HG03060 (cell line): ENCODE data around the gene POLD2.

Experiments
- ATAC-seq: cut with Tn5 transposase; IDR thresholded peaks from one replicate; pipeline ENCODE4 v1.9.1; 2021; ENCODE audit warnings: low read depth, moderate number of reproducible peaks; ENCODE audit not compliant: unreplicated experiment

Gene POLD2

DNA sequence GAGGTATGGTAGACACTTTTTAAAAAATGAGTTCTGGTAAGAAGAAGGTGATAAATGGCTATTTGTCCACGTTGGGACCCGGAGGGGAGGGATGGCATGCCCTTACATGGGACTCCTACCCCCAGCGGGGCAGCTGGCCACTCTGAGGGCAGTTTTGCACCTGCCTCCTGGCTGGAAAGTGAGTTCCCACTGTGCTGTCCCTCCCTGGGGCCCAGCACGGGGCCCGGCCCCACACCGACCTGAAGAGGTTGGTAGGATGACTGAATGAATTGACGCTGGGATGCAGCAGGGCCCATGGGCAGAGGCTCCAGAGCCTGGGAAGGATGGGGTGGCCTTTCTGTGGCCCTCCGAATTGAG lies 19.8 kb downstream of the POLD2 start:
- no peak for ATAC-seq

DNA sequence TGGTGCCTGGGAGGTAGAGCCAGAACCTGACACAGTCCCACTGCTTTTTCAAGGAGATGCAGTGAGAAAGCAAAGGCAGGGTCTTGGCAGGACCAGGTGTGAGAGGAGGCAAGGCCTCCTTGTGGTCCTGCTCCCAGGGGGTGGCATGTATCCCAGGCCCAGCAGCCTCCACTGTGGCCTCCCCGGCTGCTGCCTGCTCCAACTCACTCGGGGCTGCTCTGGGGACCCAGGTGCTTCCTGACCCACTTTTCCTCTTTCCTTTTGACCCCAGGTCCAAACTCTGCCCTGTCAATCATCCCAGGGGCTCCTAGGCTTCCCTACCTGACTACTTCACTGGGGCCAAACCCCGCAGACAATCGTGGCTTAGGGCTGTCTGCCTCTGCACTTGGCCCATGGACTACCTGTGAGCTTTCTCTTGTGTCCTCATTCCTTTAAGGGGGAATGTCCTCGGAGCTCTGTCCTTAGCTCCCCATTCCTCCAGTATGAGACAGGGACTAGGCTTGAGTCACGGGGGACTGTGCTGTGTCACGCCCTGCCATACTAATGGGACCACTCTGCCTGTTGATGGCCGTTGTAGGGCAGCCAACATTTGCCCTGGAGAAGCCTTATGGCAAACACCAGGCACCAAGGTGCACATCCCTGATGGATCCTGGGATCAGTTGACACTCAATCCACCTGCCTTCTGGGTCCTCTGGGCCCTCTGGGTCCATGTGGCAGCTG lies 20.3 kb downstream of the POLD2 start:
- ATAC-seq = no peak

DNA sequence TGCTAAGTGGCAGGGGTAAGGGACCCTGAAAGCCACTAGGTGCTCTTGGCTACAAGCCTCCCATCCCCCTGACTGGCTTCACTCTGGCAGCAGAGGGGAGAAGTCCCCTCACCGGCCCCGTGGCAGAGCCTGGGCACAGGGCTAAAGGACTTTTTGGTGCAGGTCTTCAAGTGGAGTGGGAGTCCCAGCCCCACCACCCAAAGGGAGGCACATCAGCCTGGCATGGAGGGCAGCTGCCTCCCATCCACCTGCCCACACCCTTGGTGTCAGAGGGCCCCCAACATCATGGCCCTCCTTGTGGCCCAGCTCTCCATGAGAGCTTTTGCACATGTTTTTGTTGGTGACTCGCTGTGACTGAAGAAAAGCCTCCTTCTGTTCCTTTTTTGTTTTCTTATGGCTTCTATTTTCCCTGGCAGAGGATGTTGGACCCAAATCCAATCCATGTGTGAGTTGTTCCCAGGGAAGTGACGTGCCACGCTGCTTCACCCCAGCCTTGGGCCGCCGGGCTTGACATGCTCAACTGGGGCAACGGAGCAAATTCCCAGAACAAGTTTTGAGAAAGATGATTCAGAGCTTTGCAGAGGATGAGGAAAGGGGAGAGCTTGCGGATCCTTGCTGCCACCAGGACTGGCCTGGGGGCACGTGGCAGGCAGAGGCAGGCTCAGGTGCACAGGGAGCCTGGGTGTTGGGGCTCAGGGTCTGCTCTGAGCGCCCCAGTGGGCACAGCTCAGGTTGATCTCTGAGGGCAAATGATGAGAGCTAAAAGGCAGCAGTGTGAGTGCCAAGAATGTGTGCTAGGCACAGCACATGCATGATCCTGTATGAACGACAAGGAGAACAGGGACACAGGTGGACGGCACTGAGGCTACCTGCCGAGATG lies 21.1 kb downstream of the POLD2 start:
- no peak for ATAC-seq

DNA sequence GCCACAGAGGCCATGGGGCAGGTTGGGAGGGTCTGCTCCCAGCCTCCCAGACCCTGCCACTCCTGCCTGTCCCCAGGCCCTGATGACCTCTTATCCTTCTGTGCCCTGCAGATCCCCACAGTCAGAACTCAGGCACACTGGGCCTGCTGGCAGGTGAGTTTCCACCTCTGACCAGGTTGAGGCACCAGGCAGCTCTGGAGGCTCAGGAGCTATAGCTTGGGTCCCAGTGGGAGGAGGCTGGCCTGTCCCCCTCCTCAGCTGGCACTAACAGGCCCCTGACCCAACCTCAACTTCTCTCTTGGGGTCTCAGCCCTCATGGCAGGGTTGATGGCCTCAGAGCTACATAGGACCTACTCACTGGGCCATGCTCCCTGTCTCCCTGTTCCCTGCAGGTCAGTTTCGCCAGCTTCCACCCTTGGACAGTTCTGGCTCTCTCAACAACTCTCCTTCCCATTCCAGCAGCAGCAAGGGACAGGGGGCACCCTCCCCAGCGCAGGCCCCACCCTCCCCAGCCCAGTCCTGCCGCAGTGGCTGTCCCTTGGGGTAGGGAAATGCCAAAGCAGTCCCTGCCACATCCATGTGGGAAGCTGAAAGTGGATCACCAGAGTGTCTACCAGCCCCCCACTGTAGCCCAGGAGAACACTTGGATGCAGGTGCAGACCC lies 21.9 kb downstream of the POLD2 start:
- no peak for ATAC-seq

DNA sequence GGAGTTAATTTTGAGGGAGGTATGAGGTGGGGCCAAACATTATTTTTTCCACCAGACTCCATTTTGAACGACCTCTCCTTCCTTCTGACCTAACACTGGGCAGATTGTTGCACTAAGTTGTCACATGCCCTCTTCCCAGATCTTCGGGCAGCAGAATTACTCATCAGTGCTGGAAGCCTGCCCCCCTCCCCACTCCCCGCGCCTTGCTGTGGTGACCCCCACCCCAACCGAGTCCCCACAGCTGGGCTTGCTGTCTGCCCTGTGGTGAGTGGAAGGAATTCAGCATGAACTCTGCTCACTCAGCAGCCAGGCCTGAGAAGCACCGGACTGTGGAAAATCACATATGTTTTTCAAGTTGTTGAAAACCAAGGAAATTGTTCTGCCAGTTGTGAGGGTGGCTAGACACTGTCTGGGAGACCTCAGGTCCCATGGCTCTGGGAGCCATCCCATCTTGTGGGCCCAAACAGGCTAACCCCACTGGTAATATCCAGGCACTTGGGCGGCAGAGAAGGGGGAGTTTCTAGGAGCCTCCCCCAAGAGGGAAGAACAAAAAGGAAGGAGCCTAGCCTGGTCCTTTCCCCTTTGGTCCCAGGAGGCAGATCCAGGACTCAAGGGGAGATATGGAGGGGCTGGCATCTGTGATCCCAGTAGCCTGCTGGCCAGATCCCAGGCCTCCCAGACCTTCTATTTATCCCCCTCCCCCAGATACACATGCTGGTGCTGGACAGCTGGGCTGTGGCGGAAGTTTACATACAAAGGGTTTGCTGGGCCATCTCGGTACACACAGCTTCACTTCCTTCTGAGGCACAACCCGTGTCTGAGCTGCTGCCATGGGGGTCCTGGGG lies 22.7 kb downstream of the POLD2 start:
- no peak for ATAC-seq

DNA sequence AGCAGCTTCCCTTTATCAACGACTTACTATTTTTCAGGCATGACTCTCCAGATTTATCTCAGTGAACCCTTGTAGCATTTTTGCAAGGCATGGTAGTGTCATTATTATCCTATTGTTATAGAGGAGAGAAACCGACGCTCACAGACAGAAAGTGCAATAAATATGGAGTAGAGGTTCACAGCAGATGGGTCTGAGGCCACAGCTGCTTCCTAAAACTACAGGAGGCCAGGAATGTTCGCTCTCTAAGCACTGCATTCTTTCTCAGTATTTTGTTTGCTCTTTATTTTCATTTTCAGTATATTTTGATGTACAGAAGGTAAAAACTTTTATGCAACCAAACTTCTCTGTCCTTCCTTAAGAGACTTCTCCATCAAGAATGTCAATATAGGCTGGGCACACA lies 23.7 kb downstream of the POLD2 start:
- ATAC-seq = no peak

DNA sequence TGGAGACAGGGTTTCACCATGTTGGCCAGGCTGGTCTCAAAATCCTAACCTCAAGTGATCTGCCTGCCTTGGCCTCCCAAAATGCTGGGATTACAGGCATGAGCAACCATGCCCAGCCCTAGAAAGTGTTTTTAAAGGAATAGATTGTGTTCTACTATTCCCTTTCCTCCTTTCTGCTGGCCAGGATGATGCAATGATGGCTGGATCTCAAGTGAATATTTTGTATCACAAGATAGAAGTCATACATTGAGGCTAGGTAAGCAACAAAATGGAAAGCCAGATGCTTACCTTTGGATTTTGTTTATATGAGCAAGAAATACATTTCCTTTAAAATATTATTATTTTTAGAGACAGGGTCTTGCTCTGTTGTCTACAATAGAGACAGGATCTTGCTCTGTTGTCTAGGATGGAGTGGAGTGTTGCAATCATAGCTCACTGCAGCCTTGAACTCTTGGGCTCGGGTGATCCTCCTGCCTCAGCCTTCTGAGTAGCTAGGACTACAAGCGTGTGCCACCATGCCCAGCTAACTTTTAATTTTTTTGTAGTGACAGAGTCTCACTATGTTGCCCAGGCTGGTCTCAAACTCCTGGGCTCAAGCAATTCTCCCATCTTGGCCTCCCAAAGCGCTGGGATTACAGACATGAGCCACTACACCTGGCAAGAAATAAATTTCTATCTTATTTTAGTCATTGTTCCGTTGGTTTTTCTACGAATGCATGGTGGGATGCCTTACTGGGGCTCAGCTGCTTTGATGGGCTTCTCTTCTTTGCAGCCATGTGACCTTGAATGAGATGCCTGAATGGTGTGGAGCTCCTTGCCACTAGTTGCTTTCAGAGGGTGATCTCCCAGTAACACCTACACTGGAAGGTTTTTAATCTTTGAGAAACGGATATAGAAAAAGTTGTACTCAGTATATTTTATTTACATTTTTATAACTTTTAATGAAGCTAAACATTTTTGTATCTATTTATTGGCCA lies 25.0 kb downstream of the POLD2 start:
- ATAC-seq = no peak

DNA sequence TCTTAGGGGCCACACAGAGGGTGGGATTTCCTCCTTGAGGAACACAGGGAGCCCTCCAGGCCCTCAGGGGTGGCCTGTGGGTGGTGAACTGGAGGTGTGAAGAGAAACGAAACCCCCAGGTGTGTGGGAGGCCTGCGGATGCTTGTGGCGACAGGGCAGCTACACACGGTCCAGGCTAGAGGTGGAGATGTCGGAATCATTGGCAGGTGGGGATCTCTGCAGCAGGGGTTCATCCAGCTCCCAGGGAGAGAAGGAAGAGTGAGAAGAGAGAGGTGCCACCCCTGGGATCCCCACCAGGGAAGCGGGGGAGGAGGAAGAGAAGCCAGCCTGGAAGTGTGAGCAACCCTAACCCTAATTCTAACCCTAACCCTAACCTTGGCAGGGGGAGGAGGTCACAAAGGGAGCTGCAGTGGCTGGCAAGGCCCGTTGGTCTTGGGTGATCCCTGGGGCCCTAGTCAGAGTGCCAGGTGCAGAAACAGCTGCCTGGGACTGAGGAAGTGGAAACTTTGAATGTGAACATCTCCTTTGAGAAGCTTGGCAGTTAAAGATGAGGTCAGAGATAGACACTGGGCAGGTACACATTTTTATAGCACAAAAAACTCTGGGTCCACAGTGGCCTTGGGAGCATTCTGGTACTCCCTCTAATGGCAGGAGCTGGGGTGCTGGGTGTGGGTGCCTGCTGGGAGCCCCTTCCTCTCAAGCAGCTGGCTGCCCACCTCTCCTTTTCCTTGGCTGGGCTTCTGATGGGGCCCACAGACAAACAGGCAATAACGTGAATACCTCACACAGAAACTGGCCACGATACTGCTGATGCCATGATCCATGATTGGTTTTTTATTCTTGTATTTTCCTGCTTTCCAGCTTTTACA lies 26.1 kb downstream of the POLD2 start:
- no peak for ATAC-seq

DNA sequence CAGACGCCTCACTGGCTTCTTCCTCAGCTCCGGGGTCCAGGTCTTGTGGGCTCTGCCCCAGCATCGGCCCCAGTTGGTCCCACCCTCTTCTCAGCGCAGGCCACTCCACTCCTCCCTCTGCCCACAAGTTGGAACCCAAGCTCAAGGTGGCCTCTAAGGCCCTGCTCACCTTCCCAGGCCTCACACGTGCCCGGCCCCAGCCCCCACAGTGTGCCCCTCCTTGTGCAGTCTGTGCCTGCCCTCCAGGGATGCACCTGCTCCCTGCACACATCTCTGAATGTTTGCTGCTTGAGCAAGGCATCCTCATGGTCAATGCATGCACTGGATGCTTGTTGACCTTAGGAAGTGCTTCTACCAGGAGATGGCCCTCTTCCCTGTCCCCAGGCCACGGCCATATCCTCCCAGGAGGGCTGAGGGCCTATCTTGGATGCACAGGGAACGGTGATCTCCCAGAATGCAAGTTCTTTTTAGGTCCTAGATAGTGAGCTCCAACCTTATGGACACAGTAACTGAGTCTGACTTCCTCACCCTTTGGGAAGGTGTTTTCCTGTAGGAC lies 26.9 kb downstream of the POLD2 start:
- no peak for ATAC-seq

DNA sequence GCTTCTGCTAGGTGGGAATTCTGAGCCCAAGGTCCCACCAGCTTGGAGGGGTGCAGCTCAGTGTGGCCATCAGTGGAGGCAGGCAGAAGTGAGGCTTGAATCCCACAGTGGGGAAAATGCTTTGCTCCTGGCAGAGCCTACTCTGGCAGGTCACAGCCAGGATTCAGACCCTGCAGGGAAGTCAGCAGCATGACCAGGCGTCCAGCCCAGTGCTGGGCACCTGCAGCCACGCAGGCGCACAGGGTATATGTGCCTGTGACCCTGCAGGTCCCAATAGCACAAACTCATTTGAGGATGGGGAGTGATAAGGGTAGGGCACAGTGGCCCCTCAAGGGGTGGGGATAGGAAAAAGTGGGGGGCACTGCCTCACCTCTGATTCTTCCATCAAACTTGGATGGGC lies 27.6 kb downstream of the POLD2 start:
- no peak for ATAC-seq

DNA sequence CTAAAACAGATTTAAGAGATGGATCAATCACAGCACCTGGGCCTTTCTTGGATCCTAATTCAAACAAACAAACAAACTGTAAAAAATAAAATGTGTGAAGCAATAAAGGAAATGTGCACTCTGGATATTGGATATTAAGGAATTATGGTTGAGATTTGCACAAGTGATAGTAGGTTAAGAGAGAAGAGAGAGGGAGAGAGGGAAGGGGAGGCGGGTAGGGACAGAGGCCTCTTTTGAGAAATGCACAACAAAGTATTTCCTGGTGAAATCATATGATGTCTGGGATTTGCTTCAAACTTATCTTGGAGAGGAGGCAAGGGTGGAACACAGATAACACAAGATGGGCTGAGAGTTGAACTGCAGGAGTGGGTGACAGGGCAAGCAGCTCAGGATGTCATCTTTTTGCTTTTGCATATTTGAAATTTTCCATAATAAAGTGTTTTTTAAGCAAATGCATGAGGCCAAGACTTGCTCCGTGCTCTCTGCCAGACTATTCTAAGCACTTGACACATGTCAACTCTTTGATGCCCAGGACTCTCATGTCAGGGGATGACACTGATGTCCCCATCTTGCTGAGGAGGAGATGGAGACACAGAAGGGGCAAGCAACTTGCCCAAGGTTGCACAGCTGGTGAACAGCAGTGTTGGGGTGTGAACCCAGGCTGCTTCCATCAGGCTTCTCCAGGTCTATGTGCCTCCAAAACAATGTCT lies 28.3 kb downstream of the POLD2 start:
- no peak for ATAC-seq

DNA sequence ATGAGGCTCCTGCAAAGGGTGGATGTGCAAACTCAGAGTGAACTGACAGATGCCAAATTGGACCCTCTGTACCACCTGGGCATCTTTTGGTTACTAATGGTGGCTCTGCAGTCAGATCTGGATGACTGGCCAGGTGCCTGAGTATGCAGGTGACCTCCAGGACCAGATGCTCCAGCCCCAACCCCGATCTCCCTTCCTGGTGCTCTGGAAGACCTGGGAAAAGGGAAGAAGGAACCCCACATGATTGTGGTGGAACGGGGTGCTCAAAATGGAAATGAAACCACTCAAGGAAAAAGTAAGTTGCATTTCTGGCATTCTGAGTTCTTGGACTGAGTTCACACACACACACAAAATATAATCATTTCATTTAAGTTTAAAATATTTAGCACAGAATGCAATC lies 29.0 kb downstream of the POLD2 start:
- no peak for ATAC-seq

DNA sequence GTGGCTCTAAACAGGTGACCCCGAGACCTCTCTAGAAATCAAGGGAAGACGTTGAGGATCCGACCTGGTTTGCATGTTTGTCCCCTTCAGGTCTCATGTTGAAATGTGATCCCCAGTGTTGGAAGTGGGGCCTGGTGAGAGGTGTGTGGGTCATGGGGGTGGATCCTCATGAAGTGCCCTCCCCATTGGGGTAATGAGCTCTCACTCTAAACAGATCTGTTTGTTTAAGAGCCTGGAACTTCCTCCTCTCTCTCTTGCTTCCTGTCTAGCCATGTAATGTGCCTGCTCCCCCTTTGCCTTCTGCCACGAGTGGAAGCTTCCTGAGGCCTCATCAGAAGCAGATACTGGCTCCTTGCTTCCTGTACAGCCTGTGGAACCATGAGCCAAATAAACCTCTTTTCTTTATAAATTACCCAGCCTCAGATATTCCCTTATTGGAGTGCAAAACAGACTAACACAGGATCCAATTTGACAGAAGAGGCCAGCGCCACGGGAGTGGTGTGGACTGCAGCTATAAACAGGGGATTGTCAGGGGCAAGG lies 30.2 kb downstream of the POLD2 start:
- no peak for ATAC-seq

DNA sequence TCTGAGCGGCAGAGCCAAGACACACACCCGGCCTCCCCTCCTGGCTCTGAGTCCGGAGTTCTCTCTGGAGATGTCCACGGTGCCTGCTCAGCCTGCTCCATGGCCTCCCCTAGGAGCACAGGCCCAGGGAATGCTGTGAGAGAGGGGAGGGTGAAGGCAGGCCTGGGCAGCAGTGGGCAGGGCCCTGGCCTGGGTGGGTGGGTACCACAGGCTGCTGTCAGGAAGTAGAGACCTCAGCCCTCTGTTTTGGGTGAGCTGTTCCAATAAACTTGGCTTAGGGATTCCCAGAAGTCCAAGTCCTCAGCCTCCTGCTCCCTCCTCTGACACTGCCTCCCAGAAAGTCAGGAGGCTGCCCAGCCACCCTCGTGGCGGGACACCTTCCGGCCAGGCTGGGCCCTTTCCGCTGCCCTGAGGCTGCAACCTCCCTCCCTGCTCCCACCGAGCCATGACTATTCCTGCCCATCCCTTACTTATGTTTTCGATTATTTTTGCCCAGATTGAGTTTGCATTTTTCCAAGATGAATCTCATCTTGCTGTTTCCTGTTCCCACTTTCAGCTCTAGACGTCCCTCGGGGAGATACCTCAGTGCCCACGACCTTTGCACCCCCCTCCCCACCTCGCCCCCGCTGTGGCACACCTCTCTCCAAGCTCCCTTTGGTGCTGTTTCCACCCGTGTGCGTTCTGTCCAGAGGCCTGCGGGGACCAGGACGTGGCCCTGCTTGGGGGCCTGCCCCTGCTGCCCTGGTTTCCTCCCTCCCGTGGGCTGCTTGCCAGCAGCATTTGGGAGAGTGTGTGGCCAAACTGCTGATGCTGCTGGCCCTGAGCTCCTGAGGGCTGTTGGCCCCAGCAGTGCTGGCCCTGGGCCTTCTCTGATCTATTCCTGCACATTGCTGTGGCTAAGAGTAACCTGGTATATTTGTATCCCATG lies 35.2 kb downstream of the POLD2 start:
- no peak for ATAC-seq

DNA sequence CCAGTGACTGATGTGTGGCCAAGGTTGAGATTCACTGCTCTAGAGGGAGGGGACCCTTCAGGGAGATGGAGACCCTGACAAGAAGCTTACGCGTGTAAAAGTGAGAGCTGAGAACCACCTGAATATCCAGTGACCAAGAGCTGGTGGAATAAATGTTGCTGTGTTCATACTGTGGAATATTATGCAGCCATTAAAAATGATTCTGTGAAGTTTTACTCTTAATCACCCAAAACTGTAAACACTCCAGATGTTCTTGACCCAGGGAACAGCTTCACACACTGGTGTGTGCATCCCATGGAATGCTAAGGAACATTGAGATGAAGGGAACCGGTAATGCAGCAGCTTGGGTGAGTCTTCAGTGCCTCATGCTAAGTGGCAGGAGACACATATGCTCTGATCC lies 36.7 kb downstream of the POLD2 start:
- ATAC-seq = no peak

DNA sequence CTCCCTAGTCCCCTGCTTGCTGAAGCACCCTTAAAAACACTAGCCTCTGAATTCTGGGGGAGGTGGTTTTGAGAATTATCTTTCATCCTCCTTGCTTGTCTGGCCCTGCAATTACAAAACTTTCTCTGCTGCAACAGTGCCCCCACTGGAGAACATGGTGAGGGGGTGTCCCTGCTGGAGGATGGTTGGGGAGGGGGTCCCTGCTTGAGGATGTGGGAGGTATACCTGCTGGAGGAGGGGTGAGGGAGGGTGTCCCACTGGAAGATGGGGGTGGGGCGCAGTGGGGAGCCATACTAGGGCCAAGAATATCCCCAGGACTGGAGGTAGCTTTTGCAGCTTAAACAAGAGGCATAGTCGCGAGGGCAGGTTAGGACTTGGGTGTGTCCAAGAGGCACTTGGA lies 37.8 kb downstream of the POLD2 start:
- ATAC-seq = no peak
